ENCODE data around the gene PHACTR1.

DNA sequence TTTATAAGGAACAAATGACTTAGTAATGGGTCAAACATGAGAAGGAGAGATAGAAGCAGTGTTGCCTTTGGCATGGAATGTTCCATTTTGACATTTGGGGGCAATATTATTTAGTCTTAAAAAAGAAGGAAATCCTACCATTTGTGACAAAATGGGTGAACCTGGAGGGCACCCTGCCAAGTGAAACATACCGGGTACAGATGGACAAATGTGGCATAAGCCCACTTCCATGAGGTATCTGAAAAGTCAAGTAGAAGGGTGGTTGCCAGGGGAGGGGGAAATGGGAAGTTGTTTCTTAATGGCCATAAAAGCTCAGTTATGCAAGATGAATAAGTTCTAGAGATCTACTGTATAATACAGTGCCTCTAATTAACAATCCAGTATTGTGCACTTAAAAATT is 342.5 kb downstream of the PHACTR1 start:
- TF ChIP-seq, protein P1, sequence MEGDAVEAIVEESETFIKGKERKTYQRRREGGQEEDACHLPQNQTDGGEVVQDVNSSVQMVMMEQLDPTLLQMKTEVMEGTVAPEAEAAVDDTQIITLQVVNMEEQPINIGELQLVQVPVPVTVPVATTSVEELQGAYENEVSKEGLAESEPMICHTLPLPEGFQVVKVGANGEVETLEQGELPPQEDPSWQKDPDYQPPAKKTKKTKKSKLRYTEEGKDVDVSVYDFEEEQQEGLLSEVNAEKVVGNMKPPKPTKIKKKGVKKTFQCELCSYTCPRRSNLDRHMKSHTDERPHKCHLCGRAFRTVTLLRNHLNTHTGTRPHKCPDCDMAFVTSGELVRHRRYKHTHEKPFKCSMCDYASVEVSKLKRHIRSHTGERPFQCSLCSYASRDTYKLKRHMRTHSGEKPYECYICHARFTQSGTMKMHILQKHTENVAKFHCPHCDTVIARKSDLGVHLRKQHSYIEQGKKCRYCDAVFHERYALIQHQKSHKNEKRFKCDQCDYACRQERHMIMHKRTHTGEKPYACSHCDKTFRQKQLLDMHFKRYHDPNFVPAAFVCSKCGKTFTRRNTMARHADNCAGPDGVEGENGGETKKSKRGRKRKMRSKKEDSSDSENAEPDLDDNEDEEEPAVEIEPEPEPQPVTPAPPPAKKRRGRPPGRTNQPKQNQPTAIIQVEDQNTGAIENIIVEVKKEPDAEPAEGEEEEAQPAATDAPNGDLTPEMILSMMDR (conservative IDR thresholded peaks at IDR 0.05 in 1 of 2, IDR thresholded peaks at IDR 0.05 in 1 of 2; ENCODE audit: low read depth in 1 of 2, low read length in 2 of 2): no peak
- TF ChIP-seq EZH2 (IDR thresholded peaks at IDR 0.05; ENCODE audit: low read length, missing control alignments): no peak

Measured in fibroblast of lung (primary cell).